Uterus (tissue), 2 donors: Measurements from ENCODE around the gene PRKN.

Source experiments
- POLR2A ChIP-seq, 2 donors: fragments of 450-650 bp; IDR thresholded peaks; one replicate each; pipeline ENCODE4 v1.6.1; 2016; ENCODE audit warnings: antibody characterized with exemption in 2 of 2, mild to moderate bottlenecking in 1 of 2, moderate library complexity in 1 of 2
- TF ChIP-seq, protein P1 (sequence below), 4 experiments: fragments of 200-600 bp in 2 of 4; fragments of 450-650 bp in 2 of 4; sonication (generic) in 2 of 4; IDR thresholded peaks; one replicate each; pipeline ENCODE4 v1.5.1; 2016 to 2019; ENCODE audit warnings: antibody characterized with exemption in 4 of 4, mild to moderate bottlenecking in 2 of 4, moderate library complexity in 1 of 4

DNA sequence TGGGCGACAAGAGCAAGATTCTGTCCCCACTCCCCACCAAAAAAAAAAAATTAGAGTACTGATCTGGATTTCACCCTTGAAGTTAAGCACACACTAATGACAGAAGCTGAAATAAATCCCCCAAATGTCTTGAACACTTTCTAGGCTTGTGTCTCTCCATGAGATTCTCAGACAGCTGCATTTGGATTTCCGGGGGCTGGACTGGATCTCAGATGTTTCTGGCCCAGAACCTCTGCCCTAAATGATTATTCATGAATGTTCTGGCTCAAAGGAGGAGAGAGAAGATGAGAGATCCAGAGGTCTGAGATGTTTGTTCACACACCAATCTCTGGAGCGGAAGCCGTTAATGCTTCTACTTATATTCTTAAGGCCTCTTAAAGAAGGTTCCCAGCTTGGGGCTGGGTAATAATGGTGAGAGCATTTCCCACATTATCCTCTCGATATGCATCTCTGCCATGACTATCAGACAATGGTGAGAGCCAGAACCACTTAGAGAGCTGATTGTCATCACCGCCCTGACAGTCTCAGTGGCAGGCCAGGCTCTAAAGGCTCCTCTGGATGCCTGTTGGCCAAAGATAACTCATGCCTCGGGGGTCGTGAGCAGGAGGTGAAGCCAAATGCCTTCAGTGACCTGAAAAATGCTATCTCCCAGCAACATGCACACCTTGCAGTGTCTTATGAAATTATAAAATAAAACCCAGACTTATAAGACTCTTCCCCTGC lies 1325.8 kb downstream of the PRKN start:
- TF ChIP-seq, protein P1, sequence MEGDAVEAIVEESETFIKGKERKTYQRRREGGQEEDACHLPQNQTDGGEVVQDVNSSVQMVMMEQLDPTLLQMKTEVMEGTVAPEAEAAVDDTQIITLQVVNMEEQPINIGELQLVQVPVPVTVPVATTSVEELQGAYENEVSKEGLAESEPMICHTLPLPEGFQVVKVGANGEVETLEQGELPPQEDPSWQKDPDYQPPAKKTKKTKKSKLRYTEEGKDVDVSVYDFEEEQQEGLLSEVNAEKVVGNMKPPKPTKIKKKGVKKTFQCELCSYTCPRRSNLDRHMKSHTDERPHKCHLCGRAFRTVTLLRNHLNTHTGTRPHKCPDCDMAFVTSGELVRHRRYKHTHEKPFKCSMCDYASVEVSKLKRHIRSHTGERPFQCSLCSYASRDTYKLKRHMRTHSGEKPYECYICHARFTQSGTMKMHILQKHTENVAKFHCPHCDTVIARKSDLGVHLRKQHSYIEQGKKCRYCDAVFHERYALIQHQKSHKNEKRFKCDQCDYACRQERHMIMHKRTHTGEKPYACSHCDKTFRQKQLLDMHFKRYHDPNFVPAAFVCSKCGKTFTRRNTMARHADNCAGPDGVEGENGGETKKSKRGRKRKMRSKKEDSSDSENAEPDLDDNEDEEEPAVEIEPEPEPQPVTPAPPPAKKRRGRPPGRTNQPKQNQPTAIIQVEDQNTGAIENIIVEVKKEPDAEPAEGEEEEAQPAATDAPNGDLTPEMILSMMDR (IDR thresholded peaks at IDR 0.05): no peak
- no peak for TF ChIP-seq POLR2A (IDR thresholded peaks at IDR 0.05)
